GM18502 (cell line): Measurements from ENCODE around the gene CELA2B.
"Not testable (repeated sequence)": the region's sequence is repeated elsewhere in the genome, so short reads cannot be mapped to it uniquely, and the experiment has no call there.

ENCODE experiments used
- ATAC-seq: cut with Tn5 transposase; IDR thresholded peaks from one replicate; pipeline ENCODE4 v1.9.1; 2021; ENCODE audit warnings: mild to moderate bottlenecking; ENCODE audit not compliant: unreplicated experiment, poor library complexity

Gene CELA2B

DNA sequence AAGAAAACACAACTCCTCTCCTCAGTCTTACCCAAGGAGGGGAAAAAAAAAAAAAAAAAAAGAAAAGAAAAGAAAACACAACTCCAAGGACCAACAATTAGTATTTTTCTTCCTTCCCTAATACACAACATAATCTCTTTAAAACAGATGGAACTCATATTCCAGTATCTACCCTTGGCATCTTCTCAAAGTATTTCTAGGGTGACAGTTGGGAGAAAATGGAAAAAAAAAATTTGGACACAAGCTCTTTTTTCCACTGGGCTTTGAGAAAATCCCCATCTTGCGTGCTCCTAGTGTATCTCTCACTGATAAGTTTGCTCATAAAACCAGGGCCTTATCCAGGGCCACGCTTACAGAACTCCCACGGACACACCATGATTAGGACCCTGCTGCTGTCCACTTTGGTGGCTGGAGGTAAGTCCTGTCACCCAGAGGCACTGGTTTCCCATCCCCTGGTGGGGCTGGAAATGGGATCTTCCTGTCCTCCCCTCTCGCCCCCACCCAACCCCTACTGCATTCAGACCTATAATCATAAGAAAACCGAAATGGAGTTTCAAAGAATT lies at the start of gene CELA2B:
Gene CELA2B, plus strand, starts transcription at position 353 of the 563 bp plus-strand sequence. Its CDS starts 22 bp downstream, at position 375.
- ATAC-seq, result no peak

DNA sequence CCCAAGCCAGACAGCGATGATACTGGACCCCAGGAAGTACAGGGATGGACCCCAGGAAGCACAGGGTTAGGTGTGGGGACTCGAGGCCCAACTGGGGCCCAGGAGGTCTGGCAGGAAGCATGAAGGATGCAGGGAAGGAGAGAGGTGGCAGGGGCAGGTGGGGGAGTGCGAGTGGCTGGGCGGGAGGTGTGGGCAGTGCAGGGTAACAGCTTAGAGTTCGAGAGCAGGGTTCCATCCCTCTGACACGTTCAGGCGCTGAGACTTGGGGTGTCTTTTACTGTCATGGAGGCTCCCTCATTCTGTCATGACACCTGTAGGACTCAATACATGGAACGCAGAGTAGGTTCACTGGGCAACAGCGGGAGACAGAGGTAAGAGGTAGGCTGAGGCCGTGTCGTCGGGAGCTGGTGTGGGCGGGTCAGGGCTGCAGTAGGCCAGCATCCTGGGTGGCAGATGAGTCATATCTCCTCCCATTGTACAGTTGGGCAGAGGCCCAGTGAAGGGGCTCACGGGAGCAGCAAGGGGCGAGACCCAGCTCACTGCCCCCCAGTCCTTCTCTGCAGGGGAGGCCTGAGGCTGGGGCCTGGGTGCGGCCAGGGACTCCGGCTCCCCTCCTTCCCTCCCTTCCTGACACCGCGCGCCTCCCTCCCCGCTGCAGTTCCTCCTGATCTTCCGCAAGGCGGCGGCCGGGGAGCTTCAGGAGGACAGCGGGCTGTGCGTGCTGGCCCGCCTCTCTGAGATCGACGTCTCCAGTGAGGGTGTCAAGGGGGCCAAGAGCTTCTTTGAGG lies 49.2 kb upstream of the CELA2B start:
- no peak for ATAC-seq

DNA sequence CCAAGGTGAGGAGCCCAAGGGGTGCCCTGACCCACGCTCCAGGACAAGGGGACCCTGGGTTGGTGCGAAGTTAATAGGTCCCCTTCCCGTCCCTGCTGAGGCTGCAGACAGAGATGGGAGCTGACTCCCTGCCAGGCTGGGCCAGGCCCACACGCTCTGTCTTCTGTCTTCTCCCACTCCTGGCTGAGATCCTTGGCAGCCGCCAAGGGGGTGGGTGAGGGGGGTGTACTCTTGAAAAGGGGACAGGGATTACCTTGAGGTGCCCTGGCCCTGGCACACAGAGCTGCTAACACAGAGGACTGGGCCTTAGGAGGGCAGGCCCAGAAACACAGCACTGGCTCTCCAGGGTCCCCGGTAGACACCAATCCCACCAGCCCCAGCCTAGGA lies 48.6 kb upstream of the CELA2B start:
- ATAC-seq, result no peak

DNA sequence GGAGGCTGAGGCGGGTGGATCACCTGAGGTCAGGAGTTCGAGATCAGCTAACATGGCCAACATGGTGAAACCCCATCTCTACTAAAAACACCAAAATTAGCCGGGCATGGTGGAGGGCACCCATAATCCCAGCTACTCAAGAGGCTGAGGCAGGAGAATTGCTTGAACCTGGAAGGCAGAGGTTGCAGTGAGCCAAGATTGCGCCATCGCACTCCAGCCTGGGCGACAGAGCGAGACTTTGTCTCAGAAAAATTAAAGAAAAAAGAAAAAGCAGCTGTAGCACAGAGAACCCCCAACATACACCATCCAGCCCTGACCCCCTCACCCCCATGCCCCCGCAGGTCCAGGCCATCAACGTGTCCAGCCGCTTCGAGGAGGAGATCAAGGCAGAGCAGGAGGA lies 47.7 kb upstream of the CELA2B start:
- not testable (repeated sequence) for ATAC-seq

DNA sequence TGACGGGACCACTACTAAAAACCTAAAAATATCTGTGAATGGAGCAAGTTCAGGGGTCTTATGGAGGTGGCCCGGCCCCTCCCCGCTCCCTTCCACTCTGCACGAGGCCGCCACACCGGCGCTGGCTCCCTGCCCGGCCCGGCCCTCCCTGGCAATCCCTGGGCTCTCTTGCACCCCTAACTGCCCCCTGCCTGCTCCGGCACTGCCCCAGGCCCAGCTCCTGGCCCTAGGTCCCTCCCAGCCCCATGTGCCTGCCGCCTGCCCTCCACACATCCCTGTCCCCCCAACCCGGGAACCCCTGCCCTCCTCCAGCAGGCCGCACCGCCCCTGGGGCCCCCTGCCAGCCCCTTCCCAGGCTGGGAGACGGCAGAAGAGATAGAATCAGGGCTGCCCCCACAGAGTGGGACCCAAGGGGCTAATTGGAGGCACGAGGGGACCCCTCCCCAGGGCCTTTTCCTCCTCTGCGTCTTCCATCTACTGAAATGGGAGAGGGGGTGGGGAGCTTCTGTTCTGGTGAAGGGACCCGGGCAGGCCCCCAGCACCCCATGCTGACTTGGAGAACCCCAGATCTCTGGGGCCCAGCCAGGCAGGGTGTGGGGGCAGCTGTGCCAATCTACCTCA lies 47.0 kb upstream of the CELA2B start:
- no peak for ATAC-seq

DNA sequence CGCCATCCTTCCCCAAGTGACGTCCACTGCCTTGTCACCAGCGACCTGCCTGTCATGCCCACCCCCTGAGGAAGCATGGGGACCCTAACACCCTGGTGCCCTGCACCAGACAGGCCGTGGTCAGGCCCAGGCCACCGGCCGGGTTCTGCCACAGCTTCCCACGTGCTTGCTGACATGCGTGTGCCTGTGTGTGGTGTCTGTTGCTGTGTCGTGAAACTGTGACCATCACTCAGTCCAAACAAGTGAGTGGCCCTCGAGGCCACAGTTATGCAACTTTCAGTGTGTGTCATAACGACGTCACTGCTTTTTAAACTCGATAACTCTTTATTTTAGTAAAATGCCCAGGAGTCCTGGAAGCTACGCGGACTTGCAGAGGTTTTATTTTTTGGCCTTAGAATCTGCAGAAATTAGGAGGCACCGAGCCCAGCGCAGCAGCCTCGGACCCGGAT lies 46.2 kb upstream of the CELA2B start:
- ATAC-seq, result no peak

DNA sequence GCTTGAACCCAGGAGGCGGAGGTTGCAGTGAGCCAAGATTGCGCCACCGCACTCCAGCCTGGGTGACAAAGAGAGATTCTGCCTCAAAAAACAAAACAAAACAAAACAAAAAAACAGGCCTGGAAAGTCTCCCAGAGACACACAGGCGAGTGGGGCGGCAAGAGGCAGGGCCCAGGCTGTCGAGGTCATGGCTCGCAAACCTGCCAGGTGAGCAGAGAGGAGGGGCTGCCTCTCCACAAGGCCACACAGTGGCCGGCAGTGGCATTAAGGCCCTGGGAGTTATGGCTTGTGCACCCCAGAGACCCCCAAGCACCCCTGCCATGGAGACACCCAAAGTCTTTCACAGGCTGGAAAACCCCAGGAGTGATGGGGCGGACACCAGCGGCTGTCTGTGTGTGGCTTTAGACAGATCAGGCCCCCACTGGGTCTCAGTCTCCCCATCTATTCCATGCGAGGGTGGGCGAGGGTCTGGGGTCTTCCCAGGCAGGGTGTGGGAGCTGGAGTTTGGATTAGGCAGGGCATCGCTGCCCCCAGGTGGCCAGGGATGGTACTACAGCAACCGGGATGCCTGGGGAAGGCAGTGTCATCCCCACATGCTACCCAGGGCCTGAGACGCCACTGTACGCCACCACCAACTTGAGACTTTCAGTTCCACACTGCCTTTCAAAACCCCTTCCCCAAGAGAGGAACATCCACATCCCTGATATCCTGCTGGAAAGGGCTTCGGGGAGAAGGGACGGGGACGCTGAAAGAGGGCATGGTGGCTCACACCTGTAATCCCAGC lies 44.9 kb upstream of the CELA2B start:
- ATAC-seq, result no peak

DNA sequence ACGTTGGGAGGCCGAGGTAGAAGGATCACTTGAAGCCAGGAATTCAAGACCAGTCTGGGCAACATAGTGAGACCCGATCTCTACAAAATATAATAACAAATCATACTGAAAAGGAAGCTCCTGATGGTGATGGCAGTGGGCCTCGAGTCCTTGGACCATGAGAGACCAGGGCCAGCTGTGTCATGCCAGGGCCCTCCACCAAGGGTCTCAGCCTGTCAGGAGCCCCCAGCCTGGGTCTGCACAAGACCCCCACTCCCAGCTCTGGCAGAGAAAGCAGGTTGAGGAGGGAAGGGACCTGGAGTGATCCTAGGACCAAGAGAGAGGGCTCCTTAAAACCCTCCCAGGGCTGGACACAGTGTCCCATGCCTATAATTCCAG lies 44.3 kb upstream of the CELA2B start:
- ATAC-seq, result no peak

DNA sequence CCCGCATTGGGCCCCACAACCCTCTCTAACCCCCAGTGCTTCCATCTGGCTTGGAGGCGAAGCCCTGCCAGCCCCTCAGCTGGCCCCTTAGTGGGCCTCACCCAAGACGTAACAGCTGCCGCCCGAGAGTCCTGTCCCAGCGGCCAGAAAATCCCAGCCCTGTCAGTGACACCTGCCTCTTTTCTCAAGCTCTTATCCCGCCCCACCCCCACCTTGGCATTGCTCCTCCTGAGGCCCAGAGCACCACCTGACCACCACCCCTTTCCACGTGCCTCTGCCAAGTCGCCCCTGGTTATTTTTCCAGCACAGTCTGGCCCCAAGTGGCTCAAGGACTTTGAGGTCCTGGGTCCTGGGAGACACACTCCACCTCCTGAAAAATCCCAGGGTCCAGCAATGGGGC lies 43.6 kb upstream of the CELA2B start:
- no peak for ATAC-seq

DNA sequence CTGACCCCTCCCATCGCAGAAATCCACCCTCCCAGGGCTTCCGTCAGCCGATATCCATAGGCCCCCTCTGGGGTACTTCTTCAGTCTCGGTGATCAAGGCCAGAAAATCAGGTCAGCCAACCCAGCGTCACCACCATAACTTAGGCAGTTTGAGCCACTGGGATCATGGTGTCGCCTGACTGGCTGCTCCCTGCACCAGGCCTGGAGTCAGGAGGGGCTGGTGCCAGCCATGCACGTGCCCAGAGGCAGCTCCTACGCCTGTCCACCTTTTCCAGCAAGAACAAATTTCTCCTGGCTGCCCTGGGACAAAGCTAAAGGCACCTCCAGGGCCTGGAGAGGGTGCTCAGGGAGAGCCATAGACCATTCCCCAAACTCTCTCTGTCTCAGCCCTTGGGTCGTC lies 42.4 kb upstream of the CELA2B start:
- no peak for ATAC-seq

DNA sequence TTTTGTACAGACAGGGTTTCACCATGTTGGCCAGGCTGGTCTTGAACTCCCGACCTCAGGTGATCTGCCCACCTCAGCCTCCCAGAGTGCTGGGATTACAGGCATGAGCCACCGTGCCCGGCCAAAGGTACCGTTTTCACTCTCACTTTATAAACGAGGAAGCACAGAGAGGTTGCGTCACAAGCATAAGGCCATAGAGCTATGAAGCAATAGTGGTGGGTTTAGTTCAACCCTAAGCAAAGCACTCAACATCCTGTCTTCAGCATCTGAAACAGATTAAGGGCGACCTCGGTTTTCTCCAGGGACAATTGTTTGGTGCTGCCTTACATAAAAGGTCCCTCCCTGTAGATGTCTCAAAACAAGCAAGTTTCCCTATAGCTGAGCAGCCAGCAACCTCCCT lies 41.2 kb upstream of the CELA2B start:
- ATAC-seq, result not testable (repeated sequence)

DNA sequence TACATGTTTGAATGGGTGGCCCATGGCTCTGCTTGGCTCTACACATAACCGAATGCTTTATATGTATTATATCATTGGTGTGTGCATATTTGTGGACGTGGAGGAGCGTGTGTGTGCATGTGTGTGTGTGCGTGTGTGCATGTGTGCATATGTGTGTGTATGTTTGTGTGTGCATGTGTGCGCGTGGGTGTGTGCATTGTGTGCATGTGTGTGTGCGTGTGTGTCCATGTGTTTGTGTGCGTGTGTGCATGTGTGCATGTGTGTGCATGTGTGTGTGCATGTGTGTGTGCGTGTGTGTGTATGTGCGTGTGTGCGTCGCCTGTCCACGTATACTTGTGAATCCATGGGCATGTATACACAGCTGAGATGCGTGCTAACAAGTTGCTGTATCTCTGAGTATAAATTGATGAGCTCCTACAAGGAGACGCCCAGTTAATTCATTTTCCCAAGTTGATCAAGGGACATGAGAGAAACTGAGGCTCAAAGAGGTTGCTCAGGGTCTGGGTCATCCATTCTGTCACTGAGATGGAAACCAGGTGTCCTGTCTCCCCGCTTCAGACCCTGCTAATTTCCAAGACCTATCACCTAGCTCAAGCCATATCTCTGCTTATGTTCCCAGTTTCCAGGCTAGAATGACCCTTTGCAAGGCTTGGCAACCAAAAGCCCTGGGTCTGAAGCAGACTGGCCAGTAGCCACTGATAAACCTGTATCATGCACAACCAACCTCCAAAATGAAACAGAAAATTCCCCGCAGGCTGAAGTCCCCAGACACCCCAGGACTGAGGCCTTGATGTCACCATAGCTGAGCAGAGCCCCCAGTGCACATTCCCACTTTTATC lies 40.4 kb upstream of the CELA2B start:
- ATAC-seq, result no peak

DNA sequence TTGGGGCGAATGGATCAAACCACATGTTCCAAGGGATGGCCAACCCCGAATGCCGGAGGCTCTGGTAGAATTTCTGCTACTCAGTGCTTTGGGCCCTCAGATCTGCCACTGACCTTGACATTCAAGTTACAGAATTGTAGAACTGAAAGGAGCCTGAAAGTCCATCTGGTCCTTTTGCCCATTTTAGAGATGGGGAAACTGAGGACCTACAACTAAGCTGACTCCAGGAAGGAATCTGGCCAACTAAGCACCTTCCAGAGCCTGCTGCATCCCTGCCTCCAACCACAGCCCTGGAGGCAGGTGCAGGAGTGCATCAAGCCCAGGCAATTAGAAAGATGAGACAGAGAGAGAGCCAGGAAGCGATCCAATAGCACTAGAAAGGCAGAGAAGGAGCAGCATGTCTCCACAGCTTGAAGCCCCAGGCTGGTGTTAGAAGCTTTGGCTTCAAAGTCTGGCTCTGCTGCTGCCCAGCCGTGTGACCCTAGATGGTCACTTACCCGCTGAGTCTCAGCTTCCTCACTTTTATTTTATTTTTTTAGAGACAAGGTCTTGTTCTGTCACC lies 38.9 kb upstream of the CELA2B start:
- ATAC-seq, result no peak

DNA sequence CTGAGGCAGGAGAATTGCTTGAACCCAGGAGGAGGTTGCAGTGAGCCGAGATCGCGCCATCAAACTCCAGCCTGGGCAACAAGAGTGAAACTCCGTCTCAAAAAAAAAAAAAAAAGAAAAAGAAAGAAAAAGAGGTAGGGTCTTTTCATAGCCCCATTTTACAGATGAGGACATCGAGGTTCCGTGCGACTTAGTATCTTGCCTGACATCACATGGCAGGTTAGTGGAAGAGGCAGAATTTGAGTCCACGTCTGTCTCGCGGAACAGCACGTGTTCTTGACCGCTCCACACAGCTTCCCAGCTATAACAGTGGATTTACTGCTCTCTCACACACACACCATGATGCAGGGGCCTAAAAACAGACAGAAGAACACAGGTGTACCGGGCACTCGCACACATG lies 36.6 kb upstream of the CELA2B start:
- no peak for ATAC-seq

DNA sequence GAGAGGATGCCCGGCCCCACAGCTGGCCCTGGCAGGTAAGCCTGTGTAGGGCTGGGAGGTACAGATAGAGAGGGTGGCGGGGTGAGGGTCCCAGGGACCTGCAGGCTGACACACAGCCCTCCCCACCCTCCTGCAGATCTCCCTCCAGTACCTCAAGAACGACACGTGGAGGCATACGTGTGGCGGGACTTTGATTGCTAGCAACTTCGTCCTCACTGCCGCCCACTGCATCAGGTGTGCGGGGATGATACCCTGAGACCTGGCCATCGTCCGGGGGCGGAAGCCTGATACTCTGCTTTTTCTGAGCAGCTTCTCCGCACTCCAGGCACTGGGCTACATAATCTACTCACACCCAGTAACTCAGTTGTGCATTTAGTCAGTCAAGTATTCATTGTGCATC lies 35.5 kb upstream of the CELA2B start:
- ATAC-seq, result no peak

DNA sequence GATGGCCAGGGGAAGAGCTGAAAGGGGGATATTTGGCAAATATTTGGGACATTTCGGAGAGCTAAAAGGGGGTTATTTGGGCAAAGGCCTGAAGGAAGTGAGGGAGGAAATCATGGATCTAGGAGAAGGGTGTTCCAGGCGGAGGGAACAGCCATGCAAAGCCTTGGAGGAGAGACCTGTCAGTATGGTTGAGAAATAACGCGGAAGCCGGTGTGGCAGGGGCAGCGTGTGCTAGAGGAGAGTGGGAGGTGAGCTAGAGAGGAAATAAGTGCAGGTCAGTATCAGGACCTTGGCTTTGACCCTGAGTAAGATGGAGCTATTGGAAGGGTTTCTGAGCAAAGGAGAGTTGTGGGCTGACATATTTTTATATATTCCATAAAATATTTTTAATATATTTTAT lies 34.7 kb upstream of the CELA2B start:
- ATAC-seq, result no peak

DNA sequence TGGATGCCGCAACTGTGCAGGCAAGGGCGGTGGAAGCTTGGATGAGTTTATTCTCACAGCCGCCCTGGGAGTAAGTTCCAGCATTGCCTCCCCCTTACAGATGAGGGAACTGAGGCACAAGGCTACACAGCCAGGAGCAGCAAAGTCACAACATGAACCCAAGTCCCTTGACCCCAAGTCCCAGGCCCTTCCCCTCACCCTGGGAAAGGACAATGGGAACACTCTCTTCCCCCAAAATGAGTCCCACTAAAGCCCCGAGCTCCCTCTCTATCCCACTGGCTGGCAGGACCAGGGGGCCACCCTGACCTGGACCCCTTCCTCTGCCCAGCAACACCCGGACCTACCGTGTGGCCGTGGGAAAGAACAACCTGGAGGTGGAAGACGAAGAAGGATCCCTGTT lies 33.8 kb upstream of the CELA2B start:
- ATAC-seq, result no peak

DNA sequence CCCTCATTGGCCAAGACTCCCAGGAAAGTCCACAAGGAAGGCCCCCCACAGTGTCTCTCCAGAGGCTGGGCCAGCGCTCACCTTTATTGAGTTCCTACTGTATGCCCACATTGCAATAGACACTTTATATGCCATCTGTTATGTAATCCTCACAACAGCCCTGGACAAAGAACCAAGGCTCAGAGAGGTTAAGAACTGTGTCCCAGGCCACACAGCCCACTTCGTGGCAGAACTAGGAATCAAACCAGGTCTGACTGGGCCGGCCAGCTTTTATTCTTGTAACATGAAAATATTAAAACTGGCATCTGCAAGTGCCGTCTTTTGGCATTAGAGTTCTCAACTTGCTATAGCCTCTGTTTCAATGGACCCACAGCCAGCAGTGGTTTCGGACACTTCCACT lies 33.1 kb upstream of the CELA2B start:
- no peak for ATAC-seq

DNA sequence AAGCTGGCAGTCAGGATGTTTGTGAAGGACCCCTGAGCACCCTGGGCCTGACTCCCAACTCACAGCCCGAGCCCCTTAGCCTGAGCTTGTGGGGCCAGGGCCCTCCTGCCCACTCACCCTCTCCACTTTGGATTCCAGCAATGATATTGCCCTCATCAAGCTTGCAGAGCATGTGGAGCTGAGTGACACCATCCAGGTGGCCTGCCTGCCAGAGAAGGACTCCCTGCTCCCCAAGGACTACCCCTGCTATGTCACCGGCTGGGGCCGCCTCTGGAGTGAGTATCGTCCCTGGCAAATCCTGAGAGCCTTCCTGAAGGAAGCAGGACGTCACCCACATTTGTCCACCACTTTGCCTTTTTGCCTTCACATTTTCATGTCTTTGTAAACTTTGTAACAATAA lies 32.6 kb upstream of the CELA2B start:
- no peak for ATAC-seq
